HepG2 (cell line): ENCODE results near the gene TMEM14C. TPM values are rescaled to one million over a fixed set of nuclear protein-coding genes. Genes with fewer than 3 reads are reported as not detected.

ENCODE experiments used
- DNMT3B ChIP-seq: conservative IDR thresholded peaks from 2 replicates; pipeline ENCODE4 v1.6.1; 2016; ENCODE audit warnings: missing biosample characterization, control low read depth
- DPF2 ChIP-seq: sonication (generic); formaldehyde crosslinking; IDR thresholded peaks from 2 replicates; pipeline ENCODE4 v1.4.0; 2020; ENCODE audit warnings: mild to moderate bottlenecking, low read depth, missing genetic modification reagents, borderline replicate concordance
- ETV5 ChIP-seq: IDR thresholded peaks from 2 replicates; pipeline ENCODE4 v1.6.1; 2018; ENCODE audit warnings: missing biosample characterization, missing genetic modification reagents, inconsistent platforms, borderline replicate concordance
- EZH2 ChIP-seq: conservative IDR thresholded peaks from 2 replicates; pipeline ENCODE4 v1.6.1; 2012; ENCODE audit warnings: mild to moderate bottlenecking, low read depth, low read length, moderate library complexity
- FOXA1 ChIP-seq, 2 experiments: fragments of 450-650 bp in 1 of 2; sonication (generic) in 1 of 2; formaldehyde crosslinking in 1 of 2; IDR thresholded peaks; 2 replicates each; pipeline versions ENCODE4 v1.4.0 to v1.6.1; 2016 to 2020; ENCODE audit warnings: missing genetic modification reagents in 1 of 2
- MAFK ChIP-seq, 2 experiments: IDR thresholded peaks in 1 of 2; conservative IDR thresholded peaks in 1 of 2; 2 replicates each; pipeline ENCODE4 v1.6.1; 2011; ENCODE audit warnings: improper control_type of control experiment in 2 of 2, low read length in 2 of 2
- SIX4 ChIP-seq: sonication (generic); formaldehyde crosslinking; IDR thresholded peaks from 2 replicates; pipeline ENCODE4 v1.4.0; 2020; ENCODE audit warnings: missing genetic modification reagents
- ZFX ChIP-seq: sonication (generic); formaldehyde crosslinking; IDR thresholded peaks from 2 replicates; pipeline ENCODE4 v1.4.0; 2020; ENCODE audit warnings: mild to moderate bottlenecking, low read depth, missing genetic modification reagents, moderate library complexity
- ZNF570 ChIP-seq: sonication (generic); formaldehyde crosslinking; IDR thresholded peaks from 2 replicates; pipeline ENCODE4 v1.4.0; 2020; ENCODE audit warnings: mild to moderate bottlenecking, missing genetic modification reagents, borderline replicate concordance
- ZNF598 ChIP-seq: sonication (generic); formaldehyde crosslinking; IDR thresholded peaks from 2 replicates; pipeline ENCODE4 v1.5.1; 2020; ENCODE audit warnings: mild to moderate bottlenecking, missing genetic modification reagents, borderline replicate concordance
- ZNF605 ChIP-seq: sonication (generic); formaldehyde crosslinking; IDR thresholded peaks from 2 replicates; pipeline ENCODE4 v1.8.0; 2022; ENCODE audit warnings: mild to moderate bottlenecking, missing genetic modification reagents
- ZNF766 ChIP-seq: sonication (generic); formaldehyde crosslinking; IDR thresholded peaks from 2 replicates; pipeline ENCODE4 v1.5.0; 2020; ENCODE audit warnings: missing genetic modification reagents, borderline replicate concordance
- ZNF782 ChIP-seq: sonication (generic); formaldehyde crosslinking; IDR thresholded peaks from 2 replicates; pipeline ENCODE4 v1.4.0; 2020; ENCODE audit warnings: missing genetic modification reagents, mild to moderate bottlenecking, borderline replicate concordance
- polyA plus RNA-seq, 8 experiments: library from polyadenylated mRNA; depleted of rRNA in 3 of 8; stranded (reverse) in 7 of 8; unstranded in 1 of 8; fragments of >200 nt; fragmentation: Illumina TruSeq in 4 of 8; extraction: Trizol in 4 of 8; gene quantifications; 2 replicates each; pipeline versions ENCODE4 v1.2.1 to v1.2.3, GENCODE V29; 2011 to 2016; ENCODE audit warnings: low read depth in 4 of 8, missing spikeins in 1 of 8, mixed read lengths in 1 of 8; ENCODE audit not compliant: insufficient read depth in 1 of 8
- total RNA-seq, 5 experiments: library from RNA; depleted of rRNA; stranded (reverse); fragments of >200 nt; fragmentation: Illumina TruSeq; extraction: Trizol; gene quantifications; 2 replicates each; pipeline ENCODE4 v1.2.3, GENCODE V29; 2016; ENCODE audit warnings: low read depth in 1 of 5
- TF ChIP-seq, protein P1 (sequence below): sonication (generic); formaldehyde crosslinking; IDR thresholded peaks from 2 replicates; pipeline ENCODE4 v1.4.0; 2020; ENCODE audit warnings: mild to moderate bottlenecking, missing genetic modification reagents, borderline replicate concordance
- TF ChIP-seq, protein P2 (sequence below): sonication (generic); formaldehyde crosslinking; IDR thresholded peaks from 2 replicates; pipeline ENCODE4 v1.8.1; 2022; ENCODE audit warnings: mild to moderate bottlenecking, missing genetic modification reagents
- TF ChIP-seq, protein P3 (sequence below): sonication (generic); formaldehyde crosslinking; IDR thresholded peaks from 2 replicates; pipeline ENCODE4 v1.5.0; 2020; ENCODE audit warnings: mild to moderate bottlenecking, missing genetic modification reagents, borderline replicate concordance
- TF ChIP-seq, protein P4 (sequence below): sonication (generic); formaldehyde crosslinking; IDR thresholded peaks from 2 replicates; pipeline ENCODE4 v1.5.0; 2020; ENCODE audit warnings: missing genetic modification reagents

The TMEM14C gene
- total and polyA plus RNA-seq, 2 of the 13 experiments (the other 11 are each of a cell fraction or from before 2014, with no cell fraction given), result 184 TPM

DNA sequence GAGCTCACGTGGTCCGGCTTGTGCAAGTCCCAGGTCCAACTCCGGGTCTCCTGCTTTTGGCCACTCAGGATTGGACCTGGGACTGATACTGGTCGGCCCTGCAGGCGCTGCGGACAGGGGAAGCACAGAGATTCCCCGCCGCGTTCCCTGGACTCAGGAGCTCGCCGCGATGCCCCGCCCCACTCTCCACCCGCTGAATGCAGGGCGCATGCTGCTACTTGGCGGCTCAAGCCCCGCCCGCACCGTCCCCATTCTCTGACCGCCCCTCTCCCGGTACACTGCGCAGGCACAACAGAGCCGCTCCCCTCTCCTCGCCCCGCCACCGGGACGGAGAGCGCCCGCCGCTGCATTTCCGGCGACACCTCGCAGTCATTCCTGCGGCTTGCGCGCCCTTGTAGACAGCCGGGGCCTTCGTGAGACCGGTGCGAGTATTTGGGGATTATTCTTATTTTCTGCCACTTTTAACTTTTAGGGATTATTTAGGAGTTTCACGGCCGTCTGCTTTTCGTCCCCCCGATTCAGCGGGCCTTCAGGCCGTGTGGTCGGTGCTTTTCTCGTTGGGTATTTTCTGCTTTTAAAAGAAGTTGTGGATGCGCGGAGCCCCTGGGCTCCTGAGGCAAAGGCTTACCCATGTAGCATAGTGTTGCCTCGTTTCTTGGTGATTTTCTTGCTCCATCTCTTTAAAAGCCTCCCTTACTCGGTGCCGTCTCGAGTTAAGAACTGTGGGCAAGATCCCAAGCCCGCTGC, at the start of gene TMEM14C (continued):
- TF ChIP-seq, protein P1, sequence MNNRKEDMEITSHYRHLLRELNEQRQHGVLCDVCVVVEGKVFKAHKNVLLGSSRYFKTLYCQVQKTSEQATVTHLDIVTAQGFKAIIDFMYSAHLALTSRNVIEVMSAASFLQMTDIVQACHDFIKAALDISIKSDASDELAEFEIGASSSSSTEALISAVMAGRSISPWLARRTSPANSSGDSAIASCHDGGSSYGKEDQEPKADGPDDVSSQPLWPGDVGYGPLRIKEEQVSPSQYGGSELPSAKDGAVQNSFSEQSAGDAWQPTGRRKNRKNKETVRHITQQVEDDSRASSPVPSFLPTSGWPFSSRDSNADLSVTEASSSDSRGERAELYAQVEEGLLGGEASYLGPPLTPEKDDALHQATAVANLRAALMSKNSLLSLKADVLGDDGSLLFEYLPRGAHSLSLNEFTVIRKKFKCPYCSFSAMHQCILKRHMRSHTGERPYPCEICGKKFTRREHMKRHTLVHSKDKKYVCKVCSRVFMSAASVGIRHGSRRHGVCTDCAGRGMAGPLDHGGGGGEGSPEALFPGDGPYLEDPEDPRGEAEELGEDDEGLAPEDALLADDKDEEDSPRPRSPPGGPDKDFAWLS, result peak; percentile 90; the same call in 1 of the 2 replicates
- peak; percentile 71; the same call in 1 of the 2 replicates for TF ChIP-seq DPF2 (CRISPR knock-in tag)
- 0 out of 2 replicates have a peak, but pooled peaks have one; percentile 24 for TF ChIP-seq SIX4 (CRISPR knock-in tag)
- TF ChIP-seq, protein P2, sequence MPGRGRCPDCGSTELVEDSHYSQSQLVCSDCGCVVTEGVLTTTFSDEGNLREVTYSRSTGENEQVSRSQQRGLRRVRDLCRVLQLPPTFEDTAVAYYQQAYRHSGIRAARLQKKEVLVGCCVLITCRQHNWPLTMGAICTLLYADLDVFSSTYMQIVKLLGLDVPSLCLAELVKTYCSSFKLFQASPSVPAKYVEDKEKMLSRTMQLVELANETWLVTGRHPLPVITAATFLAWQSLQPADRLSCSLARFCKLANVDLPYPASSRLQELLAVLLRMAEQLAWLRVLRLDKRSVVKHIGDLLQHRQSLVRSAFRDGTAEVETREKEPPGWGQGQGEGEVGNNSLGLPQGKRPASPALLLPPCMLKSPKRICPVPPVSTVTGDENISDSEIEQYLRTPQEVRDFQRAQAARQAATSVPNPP, result peak; percentile 74
- TF ChIP-seq, protein P3, sequence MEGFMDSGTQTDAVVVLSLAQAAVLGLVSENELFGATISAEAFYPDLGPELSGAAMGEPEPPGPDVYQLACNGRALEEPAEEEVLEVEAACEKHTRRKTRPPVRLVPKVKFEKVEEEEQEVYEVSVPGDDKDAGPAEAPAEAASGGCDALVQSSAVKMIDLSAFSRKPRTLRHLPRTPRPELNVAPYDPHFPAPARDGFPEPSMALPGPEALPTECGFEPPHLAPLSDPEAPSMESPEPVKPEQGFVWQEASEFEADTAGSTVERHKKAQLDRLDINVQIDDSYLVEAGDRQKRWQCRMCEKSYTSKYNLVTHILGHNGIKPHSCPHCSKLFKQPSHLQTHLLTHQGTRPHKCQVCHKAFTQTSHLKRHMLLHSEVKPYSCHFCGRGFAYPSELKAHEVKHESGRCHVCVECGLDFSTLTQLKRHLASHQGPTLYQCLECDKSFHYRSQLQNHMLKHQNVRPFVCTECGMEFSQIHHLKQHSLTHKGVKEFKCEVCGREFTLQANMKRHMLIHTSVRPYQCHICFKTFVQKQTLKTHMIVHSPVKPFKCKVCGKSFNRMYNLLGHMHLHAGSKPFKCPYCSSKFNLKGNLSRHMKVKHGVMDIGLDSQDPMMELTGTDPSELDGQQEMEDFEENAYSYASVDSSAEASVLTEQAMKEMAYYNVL (CRISPR knock-in tag), result peak; percentile 33; the same call in 1 of the 2 replicates
- peak; percentile 67; the same call in 1 of the 2 replicates for TF ChIP-seq DNMT3B (CRISPR knock-in tag)
- TF ChIP-seq ZFX (CRISPR knock-in tag), result peak; percentile 89
- no peak for TF ChIP-seq EZH2
- no peak for TF ChIP-seq MAFK (conservative IDR thresholded peaks at IDR 0.05 in 1 of 2, IDR thresholded peaks at IDR 0.05 in 1 of 2; ENCODE audit: low read length in 2 of 2)
- peak; percentile 96 for TF ChIP-seq ZNF605 (CRISPR knock-in tag)
- TF ChIP-seq, protein P4, sequence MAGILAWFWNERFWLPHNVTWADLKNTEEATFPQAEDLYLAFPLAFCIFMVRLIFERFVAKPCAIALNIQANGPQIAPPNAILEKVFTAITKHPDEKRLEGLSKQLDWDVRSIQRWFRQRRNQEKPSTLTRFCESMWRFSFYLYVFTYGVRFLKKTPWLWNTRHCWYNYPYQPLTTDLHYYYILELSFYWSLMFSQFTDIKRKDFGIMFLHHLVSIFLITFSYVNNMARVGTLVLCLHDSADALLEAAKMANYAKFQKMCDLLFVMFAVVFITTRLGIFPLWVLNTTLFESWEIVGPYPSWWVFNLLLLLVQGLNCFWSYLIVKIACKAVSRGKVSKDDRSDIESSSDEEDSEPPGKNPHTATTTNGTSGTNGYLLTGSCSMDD, result no peak
- peak; percentile 99 for TF ChIP-seq ZNF598 (CRISPR knock-in tag)
- TF ChIP-seq ZNF570 (CRISPR knock-in tag), result peak; percentile 68; the same call in 1 of the 2 replicates
- peak; percentile 91 for TF ChIP-seq ETV5 (CRISPR knock-in tag)
- TF ChIP-seq ZNF766 (CRISPR knock-in tag), result peak; percentile 92
- TF ChIP-seq ZNF782 (CRISPR knock-in tag), result peak; percentile 95; the same call in 1 of the 2 replicates
- TF ChIP-seq FOXA1 (IDR thresholded peaks at IDR 0.05), result no peak
- peak; percentile 59; the same call in 1 of the 2 replicates for TF ChIP-seq FOXA1 (CRISPR knock-in tag; IDR thresholded peaks at IDR 0.05)
- TF ChIP-seq, all 625 proteins: peak for 394
